ENCODE data around the gene CHN2.

Gene CHN2

DNA sequence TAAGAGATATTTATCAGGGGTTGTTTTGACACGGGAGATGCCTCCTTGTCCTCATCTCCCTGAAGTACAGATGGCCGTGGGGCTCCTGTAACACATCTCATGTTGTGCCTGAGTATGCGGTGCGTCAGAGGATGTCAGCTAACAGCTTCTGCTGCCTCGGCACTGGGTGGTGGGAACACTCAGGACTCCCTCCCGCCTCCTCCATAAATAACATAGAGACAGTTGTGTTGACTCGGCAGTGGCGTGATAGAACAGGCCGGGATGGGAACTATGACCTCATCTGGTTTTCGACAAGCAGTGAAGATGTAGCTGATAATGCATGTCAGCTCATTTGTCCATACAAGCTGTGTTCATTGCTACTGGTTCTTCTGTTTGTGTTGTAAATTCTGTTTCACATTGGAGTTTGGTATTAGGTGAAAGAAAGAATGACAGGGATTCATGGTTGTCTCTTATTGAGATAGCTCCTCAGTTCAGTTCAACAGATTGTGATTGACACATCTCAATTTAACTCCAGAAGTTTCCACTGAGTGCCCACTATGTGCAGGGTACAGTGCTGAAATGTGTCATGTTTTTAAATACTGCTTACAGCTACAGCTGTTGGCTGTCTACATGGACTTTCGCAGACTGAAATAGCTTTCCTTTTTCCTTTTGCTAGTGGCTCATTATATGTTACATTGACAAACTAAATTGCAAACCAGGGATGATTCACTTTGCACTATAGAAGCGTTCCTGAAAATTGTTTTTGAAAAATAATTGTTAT is 87.4 kb downstream of the CHN2 start:
- in situ Hi-C loops (cut with MboI; ENCODE audit: low sequenced_read_pairs): no loop called here

DNA sequence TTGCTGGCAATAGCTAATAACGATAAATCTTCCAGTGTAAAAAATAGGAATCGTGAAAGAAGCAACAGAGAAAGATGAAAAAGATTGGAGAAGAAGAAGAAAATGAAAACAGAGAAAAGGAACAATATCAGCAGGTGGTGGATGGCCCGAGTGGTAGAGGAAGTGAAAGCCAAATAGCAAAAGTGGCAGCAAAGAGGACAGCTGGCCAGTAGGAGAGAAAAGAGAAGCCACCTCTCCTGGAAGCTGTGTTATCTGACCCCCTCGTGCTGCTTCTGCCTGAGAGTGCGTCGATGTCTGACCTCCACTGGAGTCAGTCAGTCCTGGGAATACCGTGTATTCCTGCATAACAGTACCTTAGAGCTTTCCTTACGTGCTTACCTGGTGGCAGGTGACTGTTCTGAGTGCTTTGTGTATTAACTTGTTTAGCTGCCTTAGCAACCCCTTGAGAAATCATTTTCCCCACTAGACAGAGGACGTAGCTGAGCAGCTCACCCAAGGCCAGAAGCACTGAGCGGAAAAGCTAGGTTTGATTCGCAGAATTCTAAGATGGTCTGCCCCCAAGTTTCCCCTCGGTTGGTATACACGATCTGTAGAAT is 88.3 kb downstream of the CHN2 start:
- in situ Hi-C loops (cut with MboI; ENCODE audit: low sequenced_read_pairs): no loop called here

DNA sequence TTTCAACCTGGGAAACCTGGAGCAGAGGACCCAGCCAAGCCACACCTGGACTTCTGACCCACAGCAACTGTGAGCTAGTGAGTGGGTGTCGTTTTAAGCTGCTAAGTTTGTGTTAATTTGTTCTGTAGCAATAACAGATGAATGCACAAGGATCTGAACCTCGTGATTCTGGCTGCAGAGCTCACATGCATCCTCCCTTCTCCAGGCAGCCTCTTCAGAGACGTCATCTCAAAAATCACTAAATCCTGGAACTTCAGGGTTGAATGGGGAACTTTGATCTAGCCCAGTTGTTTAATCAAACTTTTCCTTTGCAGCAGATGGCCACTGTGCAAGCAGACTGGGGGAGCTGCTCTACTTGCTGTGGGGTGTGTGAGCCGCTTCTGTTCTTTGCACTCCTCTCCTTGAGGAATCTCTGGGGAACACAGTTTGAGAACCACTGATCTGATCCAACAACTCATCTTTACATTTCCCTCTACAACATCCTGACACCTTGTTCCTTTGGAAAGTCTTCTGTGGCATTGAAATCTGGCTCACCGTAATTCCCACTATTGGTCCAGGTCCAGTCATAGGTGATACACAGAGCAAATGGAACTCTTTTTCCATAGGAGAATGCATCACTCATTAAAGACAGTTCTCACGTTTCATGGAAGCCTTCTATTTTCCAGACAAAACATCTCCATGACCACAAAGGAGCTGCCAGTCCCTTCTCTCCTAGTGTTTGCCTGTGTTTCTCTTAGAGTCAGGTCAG is 90.3 kb downstream of the CHN2 start:
- in situ Hi-C loops (cut with MboI; ENCODE audit: low sequenced_read_pairs): no loop called here

DNA sequence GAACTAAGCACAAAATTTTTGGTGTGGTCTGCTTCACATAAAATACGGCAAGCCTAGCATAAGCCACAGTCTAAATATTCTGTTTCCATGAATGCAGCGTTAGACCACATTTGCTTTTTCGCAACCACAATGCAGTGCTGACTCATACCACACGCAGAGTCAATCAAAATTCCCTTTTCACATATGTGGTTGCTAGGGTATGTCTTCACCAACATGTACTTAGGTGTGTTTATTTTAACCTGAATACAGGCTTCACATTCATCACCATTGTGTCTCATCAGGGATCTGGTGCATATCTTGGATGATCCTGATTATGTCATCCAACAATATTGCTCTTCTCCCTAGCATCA is 90.8 kb downstream of the CHN2 start:
- in situ Hi-C loops (cut with MboI; ENCODE audit: low sequenced_read_pairs): no loop called here

DNA sequence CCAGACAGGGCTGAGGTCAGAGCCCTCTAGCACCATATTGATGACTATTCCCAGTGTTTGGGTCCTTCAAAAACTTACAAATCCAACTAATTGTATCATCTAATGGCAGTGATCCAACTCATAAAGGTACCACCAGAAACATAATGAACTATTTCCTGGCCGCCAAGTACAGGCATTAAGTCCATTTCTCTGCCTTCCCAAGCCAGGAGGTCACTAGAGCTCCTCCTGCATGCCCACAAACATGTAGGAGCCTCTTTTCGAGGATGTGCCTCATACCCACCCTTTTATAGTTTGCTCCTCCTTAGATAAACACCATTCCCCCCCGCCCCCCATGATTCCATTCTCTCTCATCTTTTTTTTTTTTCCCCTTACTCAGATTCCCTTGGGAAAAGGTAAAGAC is 91.3 kb downstream of the CHN2 start:
- in situ Hi-C loops (cut with MboI; ENCODE audit: low sequenced_read_pairs): no loop called here

DNA sequence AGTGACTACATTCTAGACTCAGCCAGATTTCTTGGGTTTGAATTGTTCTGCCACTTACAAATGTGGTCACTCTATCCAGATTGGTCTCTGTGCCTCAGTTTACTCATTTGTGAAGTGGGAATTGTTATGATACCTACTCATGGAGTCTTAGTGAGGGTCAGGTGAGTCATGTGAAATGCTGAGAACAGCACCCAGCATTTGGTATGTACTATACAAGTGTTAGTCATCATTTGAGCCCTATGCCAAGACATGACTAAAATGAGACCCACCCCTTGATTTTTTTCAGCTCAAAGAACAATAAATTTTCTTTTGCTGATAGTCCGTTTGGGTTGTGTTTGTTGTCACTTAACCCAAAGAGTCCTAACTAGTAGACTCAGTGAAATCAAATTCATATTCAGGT is 92.8 kb downstream of the CHN2 start:
- in situ Hi-C loops (cut with MboI; ENCODE audit: low sequenced_read_pairs): no loop called here

DNA sequence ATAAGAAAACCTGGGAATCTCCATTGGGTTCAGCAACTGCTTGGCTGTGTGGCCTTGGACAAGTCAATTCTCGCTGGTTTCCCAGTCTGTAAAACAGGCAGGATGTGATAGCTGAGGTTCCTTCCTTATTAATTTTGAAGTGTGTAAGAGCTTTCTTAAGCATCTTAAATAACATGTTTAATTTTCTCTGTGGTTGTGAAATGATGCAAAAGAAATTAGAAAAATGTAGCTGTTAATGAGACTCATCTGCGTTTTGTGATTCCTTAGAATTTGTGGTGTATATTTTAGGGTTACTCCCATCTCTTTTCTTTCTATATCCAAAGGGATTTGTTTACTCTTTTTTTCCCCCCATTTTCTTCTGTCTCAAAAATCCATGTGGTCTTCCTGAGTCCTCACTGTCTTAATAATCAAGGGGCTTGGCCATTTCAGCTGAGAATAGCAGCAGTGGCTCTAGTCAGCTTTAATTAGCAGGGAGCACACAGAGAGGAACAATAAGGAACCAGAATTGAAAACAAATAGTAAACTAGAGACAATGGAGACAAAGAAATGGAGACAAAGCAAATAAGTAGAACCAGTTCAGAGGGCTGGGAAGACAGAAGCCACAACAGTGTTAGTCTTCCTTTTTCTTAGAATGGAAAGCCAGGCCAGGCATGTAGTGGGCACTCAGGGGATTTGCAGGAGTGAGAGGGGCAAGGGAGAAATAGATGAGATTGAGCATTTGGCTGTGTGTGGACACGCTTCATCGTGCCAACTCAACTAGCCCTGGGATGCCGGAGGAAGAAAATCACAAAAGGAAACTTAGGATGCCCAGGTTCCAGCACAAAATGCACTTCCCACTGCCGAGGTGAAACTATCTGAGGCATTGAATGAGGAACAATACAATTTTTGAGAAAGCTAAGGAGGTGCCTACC is 93.9 kb downstream of the CHN2 start:
- in situ Hi-C loops (cut with MboI; ENCODE audit: low sequenced_read_pairs): no loop called here

DNA sequence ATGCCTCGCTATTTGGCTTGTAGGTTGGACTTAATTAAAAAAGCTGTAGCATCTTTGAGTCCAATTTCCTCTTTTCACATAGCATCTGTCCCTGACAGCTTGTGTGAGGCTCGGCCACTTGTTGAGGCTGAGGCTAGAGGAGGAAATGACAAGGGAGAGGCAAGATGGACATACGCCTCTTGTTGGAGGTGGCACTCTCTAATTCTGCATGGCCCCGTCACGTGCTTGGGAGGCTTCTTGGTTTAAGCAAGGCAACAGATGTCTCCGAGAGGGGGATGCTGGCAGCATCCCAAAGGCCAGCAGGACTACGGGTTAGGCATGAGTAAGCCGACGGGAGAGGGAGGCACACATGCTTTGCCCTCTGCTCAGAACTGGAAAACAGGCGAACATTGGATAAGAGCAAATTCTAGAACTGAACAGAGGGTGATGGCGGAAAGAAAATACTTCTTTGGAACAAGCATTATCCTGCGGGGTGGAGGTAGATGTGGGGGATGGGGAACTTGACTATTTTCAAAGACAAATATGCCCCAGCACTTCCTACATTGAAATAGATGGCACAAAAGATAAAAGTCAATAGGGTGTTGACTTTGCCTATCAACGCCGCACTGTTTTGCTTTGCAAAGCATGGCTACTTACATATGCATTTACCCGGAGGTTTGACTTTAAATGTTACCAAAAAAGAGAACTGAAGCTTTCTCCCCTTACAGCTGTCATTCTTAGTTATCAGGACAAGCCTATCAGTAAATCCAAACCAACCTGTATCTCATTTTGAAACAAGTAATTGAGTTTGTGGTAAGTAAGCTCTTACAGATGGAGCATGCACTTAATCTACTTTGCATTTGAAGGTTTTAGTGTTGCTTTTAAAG is 94.8 kb downstream of the CHN2 start:
- in situ Hi-C loops (cut with MboI; ENCODE audit: low sequenced_read_pairs): no loop called here

DNA sequence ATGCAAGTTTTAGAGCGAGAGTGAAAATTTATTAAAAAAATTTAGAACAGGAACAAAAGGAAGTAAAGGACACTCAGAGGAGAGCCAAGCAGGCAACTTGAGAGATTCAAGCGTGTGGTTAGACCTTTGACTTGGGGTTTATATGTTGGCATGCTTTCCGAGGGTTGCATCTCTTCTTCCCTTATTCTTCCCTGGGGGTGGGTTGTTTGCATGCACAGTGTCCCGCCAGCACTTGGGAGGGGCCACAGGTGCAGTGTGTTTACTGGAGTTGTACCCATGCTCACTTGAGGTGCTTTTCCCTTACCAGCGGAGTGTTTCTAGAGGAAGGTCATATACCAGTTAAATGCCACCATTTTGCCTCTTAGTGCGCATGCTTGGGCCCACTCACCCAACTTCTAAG is 96.3 kb downstream of the CHN2 start:
- in situ Hi-C loops (cut with MboI; ENCODE audit: low sequenced_read_pairs): no loop called here

DNA sequence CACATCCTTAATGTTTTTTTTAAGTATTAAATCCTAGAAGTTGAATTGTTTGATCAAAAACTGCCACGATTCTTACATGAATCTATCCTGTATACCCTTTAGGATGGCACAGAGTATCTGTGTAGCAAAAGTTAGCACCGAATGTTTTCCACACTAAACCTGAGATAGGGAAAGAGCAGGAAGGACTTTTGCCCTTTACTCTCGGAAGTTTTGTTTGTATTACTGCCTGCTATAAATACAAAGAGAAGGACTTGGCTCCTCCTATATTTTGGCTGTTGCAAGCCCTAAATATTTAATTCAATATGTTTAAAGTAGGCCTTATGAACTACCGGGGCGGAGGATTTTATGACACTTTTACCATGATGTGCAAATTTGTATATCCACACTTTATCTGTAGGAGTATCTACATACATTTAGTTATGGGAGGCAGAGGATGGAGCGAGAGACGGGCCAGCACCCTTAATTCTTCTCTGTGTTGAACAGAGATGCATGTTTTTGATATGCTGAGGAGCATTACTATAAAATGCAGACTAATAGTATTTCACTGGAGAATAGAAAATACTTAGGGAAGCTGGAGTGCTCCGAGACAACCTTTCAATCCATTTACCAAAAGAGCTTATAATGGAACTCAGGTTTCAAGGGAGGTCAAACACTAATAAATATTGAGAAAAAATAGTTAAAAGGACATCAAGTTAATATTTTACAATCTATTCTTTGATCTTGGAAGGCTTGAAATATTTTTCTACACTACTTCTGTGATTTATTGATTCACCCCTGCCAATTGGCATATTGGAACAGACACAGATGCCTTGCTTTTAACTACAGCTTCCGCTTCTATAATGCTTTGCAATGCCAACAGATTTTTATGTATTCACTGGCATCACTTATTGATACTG is 97.4 kb downstream of the CHN2 start:
- in situ Hi-C loops (cut with MboI; ENCODE audit: low sequenced_read_pairs): no loop called here

DNA sequence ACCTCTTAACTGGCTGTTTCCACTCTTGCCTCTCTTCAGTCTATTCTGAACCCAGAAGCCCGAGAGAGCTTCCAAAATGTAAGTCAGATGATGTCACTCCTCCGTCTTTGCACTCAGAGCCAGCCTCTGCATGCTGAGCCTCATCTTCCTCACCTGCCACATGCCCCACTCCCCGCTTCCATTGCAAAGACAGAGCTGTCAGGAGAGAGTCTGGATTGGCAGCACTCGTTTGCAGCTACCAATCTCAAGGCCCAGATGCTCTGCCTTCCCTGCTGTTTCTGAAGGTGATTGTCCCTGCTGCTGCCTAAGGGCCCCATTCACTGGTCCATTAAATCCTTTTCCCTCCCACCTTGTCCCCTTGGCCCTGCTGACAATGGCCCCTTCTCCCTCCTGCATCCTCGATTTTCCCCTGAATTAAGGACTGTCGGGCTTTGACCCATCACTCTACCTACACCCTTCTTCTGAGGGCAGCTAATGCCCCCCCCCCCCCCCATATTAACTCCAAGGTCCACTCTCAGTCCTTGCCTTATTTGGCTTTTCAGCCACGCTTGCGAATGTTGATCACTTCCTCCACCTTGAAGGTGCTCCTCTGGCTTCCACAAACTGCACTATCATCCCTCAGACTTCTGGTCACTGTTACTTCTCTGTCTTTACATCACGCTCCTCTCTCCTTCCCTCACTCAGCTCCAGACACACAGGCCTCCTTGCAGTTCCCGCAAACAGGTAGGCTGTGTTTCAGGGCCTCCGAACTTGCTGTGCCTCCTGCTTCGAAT is 98.5 kb downstream of the CHN2 start:
- in situ Hi-C loops (cut with MboI; ENCODE audit: low sequenced_read_pairs): no loop called here

DNA sequence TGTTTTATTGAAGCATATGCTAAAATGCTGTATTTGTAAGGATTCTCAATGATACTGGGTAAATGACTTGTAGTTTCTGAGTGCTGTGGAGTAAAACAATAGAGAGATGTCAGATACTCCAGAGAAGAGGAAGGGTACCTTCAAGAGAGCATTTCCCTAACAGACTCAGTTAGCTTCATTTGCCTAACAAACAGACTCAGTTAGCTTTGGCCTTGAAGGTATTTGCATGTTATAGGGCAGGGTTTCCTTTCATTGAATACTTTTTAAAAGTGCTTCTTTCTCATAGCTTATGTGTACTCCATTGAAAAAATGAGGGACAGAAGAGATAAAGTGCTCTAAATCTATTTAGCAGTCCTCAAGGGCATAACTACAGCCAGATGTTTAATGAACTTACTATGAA is 101.8 kb downstream of the CHN2 start:
- in situ Hi-C loops (cut with MboI; ENCODE audit: low sequenced_read_pairs): no loop called here

DNA sequence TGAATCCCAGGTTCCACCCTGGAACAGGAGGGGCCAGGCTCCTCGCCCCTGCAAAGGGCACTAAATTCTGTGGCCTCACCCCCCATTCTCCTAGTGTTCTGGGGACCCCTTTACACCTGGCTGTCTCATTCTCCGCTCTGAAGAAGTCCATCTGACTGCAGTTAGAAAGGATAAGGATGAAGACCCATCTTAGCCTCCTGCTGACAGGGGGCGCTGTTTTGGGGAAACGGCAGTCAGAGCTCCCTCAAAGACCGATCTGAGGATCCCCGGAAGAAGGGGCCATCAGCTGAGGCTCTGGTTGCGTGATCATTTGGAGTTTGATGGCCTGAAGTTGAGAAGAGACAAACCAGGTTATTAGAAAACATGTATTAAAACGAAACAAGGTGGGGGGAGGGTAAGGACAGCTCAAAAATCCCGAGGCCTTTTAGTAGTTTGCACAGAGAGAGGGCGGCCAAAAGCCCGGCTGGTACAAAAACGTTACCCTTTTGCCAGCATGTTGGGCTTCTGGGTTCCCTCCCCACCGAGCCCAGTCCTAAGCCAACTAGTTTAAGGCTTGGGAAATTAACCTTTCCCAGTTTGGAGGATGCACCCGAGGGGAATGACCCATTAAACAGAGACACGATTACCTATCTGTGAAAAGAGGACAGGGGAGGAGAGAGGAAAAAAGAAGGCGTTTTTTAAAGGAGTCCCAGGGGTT is 102.8 kb downstream of the CHN2 start:
- in situ Hi-C loops (cut with MboI; ENCODE audit: low sequenced_read_pairs): no loop called here

DNA sequence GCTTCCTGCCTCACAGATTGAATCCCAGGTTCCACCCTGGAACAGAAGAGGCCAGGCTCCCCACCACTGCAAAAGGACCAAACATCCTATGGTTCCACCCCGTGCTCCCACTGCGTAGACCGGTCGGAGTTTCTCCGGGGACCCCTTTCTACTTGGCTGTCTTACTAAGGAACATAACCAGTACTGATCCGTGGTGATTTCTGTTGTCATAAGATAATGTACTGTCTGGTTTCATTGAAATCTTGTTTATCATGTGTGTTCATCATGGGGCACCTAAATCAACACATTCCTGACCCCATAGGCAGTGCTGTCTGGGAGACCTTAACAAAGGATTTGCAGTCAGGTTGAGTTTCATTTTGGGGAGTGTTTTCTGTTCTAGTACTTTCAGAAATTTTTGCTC is 104.5 kb downstream of the CHN2 start:
- in situ Hi-C loops (cut with MboI; ENCODE audit: low sequenced_read_pairs): no loop called here

DNA sequence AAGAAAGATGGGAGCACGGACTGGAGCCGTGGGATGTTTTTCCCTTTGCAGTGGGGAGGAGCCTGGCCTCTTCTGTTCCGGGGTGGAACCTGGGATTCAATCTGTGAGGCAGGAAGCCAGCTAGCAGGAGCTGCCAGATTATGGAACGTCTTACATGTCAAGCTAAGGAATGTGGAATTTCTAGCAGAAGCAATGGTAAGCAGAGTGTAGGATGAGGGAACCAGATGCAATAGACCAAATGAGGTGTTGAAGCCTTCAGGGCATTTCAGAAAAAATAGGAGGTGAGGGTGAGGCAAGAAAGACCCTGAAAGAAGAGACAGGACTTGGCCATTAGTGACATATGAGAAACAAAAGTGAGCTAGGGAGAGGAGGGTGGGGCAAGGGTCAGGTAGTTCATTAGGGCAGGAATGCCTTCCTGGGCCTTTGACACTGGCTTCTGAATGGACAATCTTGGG is 105.5 kb downstream of the CHN2 start:
- in situ Hi-C loops (cut with MboI; ENCODE audit: low sequenced_read_pairs): no loop called here

DNA sequence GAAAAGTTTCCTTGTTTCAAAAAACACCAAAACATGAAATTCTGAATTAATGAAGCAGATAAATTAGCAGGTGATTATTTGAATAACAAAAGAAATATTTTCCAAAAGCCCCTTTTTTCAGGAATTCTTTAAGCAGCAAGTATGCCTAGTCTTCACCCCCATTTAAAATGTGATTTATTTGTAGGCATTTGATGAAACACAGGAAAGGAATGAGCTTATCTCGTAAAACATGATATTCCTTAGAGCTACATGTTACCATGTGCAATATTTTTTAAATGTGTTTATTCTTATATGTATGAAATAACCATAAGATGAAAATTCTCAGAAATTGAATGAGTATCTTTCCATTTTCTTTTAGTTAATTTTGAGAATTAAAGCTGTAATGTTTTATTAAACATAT is 106.1 kb downstream of the CHN2 start:
- in situ Hi-C loops (cut with MboI; ENCODE audit: low sequenced_read_pairs): no loop called here

DNA sequence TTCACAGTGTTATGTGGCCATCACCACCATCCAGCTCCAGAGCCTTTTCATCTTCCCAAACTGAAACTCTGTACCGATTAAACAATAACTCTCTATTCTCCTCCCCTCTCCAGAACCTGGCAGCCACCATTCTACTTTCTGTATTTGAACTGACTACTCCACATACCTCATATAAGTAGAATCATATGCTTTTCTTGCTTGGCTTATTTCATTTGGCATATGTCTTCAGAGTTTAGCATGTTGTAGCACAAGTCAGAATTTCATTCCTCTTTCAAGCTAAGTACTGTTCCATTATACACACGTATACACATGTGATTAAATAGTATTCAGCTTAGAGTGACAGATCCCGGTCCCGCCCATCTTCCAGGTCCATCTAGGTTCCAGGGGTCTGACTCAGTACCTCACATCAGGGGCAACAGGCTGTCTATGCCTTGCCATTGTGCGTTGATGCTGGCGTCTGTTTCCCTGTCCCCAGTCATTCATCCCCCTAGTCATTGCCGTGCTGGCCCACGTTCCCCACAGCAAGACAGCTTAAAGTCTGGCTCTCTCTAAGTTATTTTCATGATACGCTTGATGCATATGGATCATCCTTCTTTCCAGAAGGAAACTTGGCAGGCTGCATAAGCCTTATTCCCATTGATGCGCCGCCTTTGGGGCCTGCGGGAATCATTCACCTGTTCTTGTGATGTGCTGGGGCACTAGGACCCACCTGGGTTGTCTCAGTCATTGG is 108.3 kb downstream of the CHN2 start:
- in situ Hi-C loops (cut with MboI; ENCODE audit: low sequenced_read_pairs): no loop called here
